NAMALWA (cell line): Measurements from ENCODE around the gene DSG2.
"Not testable (repeated sequence)": the region's sequence is repeated elsewhere in the genome, so short reads cannot be mapped to it uniquely, and the experiment has no call there.

Experiments
- DNase-seq: peaks from one replicate; pipeline ENCODE4 v3.0.0-alpha.2; 2015; ENCODE audit warnings: low spot score

Gene DSG2

GRCh38 chr18:31500051-31500688 lies 2.2 kb downstream of the DSG2 start:
- peak; percentile 47 for DNase-seq

- DNase-seq, result no peak
These were observed 5.0 kb downstream of the DSG2 start for GRCh38 chr18:31503011-31503410.

GRCh38 chr18:31504455-31505147 lies 6.6 kb downstream of the DSG2 start:
- DNase-seq, result no peak

- no peak for DNase-seq
These were observed 7.2 kb downstream of the DSG2 start for GRCh38 chr18:31505156-31505555.

GRCh38 chr18:31506024-31506742 lies 8.2 kb downstream of the DSG2 start:
- DNase-seq, result no peak

- DNase-seq, result not testable (repeated sequence)
These were observed 9.1 kb downstream of the DSG2 start for GRCh38 chr18:31507124-31507523.

- no peak for DNase-seq
These were observed 10.8 kb downstream of the DSG2 start for GRCh38 chr18:31508781-31509180.

GRCh38 chr18:31509571-31509970 lies 11.6 kb downstream of the DSG2 start:
- no peak for DNase-seq

GRCh38 chr18:31510319-31510718 lies 12.3 kb downstream of the DSG2 start:
- DNase-seq, result no peak

- DNase-seq, result peak; percentile 9
These were observed 13.1 kb downstream of the DSG2 start for GRCh38 chr18:31511098-31511497.

GRCh38 chr18:31512203-31512764 lies 14.3 kb downstream of the DSG2 start:
- no peak for DNase-seq

- DNase-seq, result no peak
These were observed 15.4 kb downstream of the DSG2 start for GRCh38 chr18:31513189-31513935.

- no peak for DNase-seq
These were observed 18.5 kb downstream of the DSG2 start for GRCh38 chr18:31516437-31516836.

GRCh38 chr18:31526374-31526773 lies 28.4 kb downstream of the DSG2 start:
- no peak for DNase-seq

- no peak for DNase-seq
These were observed 35.3 kb downstream of the DSG2 start for GRCh38 chr18:31533236-31533635.

GRCh38 chr18:31538837-31539236 lies 40.9 kb downstream of the DSG2 start:
- DNase-seq, result no peak

- DNase-seq, result no peak
These were observed 48.5 kb downstream of the DSG2 start for GRCh38 chr18:31546476-31546875.

- DNase-seq, result no peak
These were observed 50.9 kb downstream of the DSG2 start for GRCh38 chr18:31548853-31549252.

- DNase-seq, result peak; percentile 9
These were observed 51.4 kb downstream of the DSG2 start for GRCh38 chr18:31549416-31549815.

- no peak for DNase-seq
These were observed 53.9 kb downstream of the DSG2 start for GRCh38 chr18:31551883-31552282.

- peak; percentile 37 for DNase-seq
These were observed 55.8 kb downstream of the DSG2 start for GRCh38 chr18:31553800-31554199.

GRCh38 chr18:31554776-31555175 lies 56.8 kb downstream of the DSG2 start:
- DNase-seq, result no peak
